ENCODE results near the gene ZDHHC8. TPM values are rescaled to one million over a fixed set of nuclear protein-coding genes. Genes with fewer than 3 reads are reported as not detected.

Gene ZDHHC8
- total and polyA plus RNA-seq, 11 donors, result 15.7 to 45.2 (median 38.2) TPM

DNA sequence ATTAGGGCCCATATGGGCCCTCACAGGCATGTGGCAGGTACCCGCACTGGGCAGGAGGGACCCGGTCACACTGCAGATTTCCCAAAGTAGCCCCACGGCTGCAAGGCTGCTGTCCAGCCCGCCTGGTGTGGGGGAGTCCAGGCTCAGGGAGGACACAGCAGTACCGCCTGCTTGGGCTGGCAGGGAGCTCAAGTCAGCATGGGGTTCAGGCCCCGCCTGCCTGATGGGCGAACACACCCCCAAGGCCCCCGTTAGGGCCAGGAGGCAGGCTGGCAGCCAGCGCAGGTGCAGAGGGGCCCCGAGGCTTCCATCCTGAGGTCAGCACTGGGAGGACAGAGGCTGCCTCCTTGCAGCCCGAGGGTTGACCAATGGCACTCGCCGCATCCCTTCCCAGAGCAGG lies 5.5 kb downstream of the ZDHHC8 start:
- ATAC-seq (no peak), DNase-seq (no peak)
- TF ChIP-seq, protein P1, sequence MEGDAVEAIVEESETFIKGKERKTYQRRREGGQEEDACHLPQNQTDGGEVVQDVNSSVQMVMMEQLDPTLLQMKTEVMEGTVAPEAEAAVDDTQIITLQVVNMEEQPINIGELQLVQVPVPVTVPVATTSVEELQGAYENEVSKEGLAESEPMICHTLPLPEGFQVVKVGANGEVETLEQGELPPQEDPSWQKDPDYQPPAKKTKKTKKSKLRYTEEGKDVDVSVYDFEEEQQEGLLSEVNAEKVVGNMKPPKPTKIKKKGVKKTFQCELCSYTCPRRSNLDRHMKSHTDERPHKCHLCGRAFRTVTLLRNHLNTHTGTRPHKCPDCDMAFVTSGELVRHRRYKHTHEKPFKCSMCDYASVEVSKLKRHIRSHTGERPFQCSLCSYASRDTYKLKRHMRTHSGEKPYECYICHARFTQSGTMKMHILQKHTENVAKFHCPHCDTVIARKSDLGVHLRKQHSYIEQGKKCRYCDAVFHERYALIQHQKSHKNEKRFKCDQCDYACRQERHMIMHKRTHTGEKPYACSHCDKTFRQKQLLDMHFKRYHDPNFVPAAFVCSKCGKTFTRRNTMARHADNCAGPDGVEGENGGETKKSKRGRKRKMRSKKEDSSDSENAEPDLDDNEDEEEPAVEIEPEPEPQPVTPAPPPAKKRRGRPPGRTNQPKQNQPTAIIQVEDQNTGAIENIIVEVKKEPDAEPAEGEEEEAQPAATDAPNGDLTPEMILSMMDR (IDR thresholded peaks at IDR 0.05), result no peak
- TF ChIP-seq POLR2A (IDR thresholded peaks at IDR 0.05), result no peak
- Histone ChIP-seq H3K9me3 (no peaks in the 10 kb centered on the region), H3K27ac (peak overlapping the region in 10 of 12 donors; percentile 15 to 79 (median 67)), H3K27me3 (no peaks in the 10 kb centered on the region), H3K36me3 (peaks cover 0 to 22% (median 5%) of the 10 kb centered on the region in 9 donors), H3K4me3 (no peak overlapping the region), H3K4me1 (peaks cover 22 to 69% (median 62%) of the 10 kb centered on the region in 12 donors)
- 68 to 75% (median 71%) methylated on average over 7 to 13 of the region's 13 CpGs for WGBS, 4 donors
- intact Hi-C loops (cut with DNase I), result no loop called here

DNA sequence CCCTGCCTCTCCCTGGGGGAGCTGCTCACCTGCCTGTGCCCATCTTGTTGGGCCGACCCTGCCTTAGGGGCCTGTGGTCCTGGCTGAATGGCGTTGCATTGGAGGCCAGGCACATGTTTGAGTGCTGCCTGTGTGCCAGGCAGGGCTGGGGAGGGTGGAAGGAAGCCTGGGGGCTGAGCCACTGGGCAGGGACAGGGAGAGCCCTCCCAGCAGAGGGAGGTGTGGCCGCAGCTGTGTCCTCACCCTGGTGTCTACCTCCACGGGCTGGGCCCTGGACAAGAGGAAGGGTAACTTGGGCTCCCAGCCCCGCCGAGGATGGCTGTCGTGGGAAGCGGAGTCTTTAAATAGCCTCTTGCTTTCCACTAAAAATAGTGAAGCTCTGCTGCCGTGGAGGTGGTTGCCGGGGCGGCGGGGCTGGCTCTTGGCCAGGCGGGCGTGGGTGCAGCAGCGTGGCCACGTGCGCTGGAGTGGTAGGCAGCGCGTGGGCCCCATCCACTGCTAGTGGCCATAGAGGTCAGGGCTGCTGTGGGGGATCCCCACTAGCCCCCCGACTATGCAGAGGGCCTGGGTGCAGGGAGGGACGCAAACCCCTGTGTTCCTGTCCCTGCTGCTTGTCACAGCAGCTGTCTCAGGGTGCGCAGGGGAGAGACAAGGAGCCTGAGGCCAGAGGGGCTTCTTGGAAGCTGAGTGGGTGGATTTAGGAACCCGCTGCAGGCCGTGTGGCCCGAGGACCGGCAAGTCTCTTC lies 6.2 kb downstream of the ZDHHC8 start:
- H3K4me1 ChIP-seq, result peaks cover 20 to 62% (median 56%) of the 10 kb centered on the region in 12 donors
- intact Hi-C loops (cut with DNase I), result no loop called here
- peak overlapping the region in 11 of 12 donors; percentile 15 to 79 (median 67) for H3K27ac ChIP-seq
- peaks cover 0 to 30% (median 5%) of the 10 kb centered on the region in 9 donors for H3K36me3 ChIP-seq
- no peak for TF ChIP-seq POLR2A (IDR thresholded peaks at IDR 0.05)
- TF ChIP-seq, protein P1 (IDR thresholded peaks at IDR 0.05), result peak in 1 of 12 donors; percentile 12
- ATAC-seq (peak; percentile 29 to 71 (median 62)), DNase-seq (peak in 4 of 5 donors; percentile 52 to 79 (median 60))
- 15 to 18% (median 18%) methylated on average over 8 to 26 of the region's 26 CpGs for WGBS, 4 donors
- no peaks in the 10 kb centered on the region for H3K27me3 ChIP-seq
- no peaks in the 10 kb centered on the region for H3K9me3 ChIP-seq
- peak overlapping the region in 4 of 12 donors; percentile 3 to 21 (median 8) for H3K4me3 ChIP-seq

DNA sequence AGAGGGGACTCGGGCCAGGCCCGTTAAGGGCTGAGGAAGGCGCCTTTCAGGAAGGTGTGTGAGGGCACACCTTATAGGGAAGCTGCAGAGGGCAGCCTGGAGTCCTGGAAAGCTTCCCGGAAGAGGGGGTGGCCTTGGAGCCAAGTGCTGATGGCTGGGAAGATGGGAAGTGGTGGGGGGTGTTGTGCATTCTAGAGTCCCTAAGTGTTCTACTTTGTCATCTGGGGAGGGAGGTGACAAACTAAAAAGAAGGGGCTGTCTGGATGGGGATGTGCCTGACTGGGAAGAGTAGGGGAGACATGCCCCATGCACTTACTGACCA lies 6.8 kb downstream of the ZDHHC8 start:
- no peak for DNase-seq
- no peaks in the 10 kb centered on the region for H3K9me3 ChIP-seq
- no peak overlapping the region for H3K4me3 ChIP-seq
- H3K27me3 ChIP-seq, result no peaks in the 10 kb centered on the region
- peaks cover 19 to 57% (median 51%) of the 10 kb centered on the region in 12 donors for H3K4me1 ChIP-seq
- H3K27ac ChIP-seq, result peak overlapping the region in 11 of 12 donors; percentile 34 to 79 (median 67)
- intact Hi-C loops (cut with DNase I), result no loop called here
- H3K36me3 ChIP-seq, result peaks cover 0 to 35% (median 8%) of the 10 kb centered on the region in 9 donors
- 29 to 45% (median 32%) methylated on average over 4 of the region's 4 CpGs for WGBS, 4 donors
- peak; percentile 3 to 28 (median 16) for ATAC-seq
- TF ChIP-seq POLR2A (IDR thresholded peaks at IDR 0.05), result no peak
- TF ChIP-seq, protein P1 (IDR thresholded peaks at IDR 0.05), result no peak

DNA sequence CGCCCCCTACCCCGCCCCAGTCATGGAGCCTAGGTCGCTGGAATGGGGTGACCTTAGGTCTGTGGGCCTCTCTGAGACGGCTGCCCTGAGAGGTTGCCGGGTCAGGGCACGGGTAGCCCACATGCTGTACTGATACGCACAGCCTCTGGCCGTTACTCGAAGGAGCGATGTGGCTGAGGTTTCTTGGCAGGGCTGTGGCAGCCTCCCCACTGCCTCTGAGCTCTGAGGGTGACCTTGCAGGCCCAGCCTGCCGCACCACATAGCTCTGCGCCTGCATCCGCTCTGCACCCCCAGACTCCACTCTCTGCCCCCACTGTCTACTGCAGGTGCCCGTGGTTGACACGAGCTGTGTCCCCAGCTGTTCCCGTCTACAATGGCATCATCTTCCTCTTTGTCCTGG lies 7.3 kb downstream of the ZDHHC8 start:
- H3K4me1 ChIP-seq, result peaks cover 19 to 52% (median 48%) of the 10 kb centered on the region in 12 donors
- peak in 1 of 5 donors; percentile 49 for DNase-seq
- peak in 3 of 4 donors; percentile 1 to 25 (median 10) for ATAC-seq
- TF ChIP-seq POLR2A (IDR thresholded peaks at IDR 0.05), result no peak
- TF ChIP-seq, protein P1 (IDR thresholded peaks at IDR 0.05), result no peak
- H3K27me3 ChIP-seq, result no peaks in the 10 kb centered on the region
- H3K9me3 ChIP-seq, result no peaks in the 10 kb centered on the region
- H3K4me3 ChIP-seq, result no peak overlapping the region
- peaks cover 0 to 39% (median 11%) of the 10 kb centered on the region in 9 donors for H3K36me3 ChIP-seq
- 78 to 86% (median 81%) methylated on average over 16 of the region's 16 CpGs for WGBS, 4 donors
- intact Hi-C loops (cut with DNase I), result no loop called here
- H3K27ac ChIP-seq, result peak overlapping the region in 6 of 12 donors; percentile 4 to 79 (median 36)
